ENCODE data around the gene RDX. TPM values are rescaled to one million over a fixed set of nuclear protein-coding genes. Genes with fewer than 3 reads are reported as not detected.

RDX gene
- total and polyA plus RNA-seq, 2 donors (not counting 1 experiment from before 2014, with no cell fraction given), result 4.4 to 34.8 TPM

DNA sequence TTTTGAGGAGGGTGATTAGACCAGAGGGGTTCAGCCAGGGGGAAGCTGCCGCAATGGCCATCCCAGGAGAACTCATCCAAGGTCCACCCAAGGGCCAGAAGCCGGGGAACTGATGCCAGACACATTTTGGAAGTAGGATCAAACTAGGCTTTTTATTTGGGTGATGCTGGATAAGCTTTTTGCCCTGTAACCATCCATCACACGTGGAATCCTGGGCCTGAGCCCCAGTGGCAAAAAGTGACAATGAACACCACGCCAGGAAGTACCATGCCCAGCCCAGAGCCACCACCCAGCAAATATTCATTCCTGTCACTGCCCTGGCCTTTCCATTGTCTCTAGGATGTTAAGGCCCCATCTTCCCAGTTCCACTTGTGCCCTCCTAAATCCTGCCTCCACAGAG lies 117.3 kb downstream of the RDX start:
- peaks cover 21% of the 10 kb centered on the region for H3K27me3 Mint-ChIP-seq

DNA sequence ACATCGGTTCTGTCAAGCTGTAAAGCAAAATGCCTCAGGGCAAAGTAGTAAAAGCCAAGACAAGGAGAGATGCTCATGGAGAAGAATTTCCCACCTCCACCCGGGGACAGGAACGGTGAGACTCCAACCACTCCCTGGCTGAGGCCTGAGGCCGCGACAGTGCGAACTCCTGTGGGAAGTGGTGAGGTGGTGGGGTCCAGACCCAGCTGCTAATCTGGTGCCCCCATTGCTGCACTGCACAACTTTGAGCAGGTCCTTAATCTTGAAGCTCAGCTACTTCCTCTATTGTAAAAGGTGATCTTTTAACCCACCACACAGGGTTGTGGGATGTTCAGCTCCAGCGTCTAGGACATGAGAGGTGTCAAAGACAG lies 119.3 kb downstream of the RDX start:
- H3K9ac ChIP-seq (ENCODE audit: low read length), result no peak overlapping the region
- no peak for DNase-seq
- Mint-ChIP-seq H3K27me3 (peaks cover 22% of the 10 kb centered on the region), H3K9me3 (ENCODE audit: insufficient read depth) (no peaks in the 10 kb centered on the region), H3K4me1 (peaks cover 4% of the 10 kb centered on the region), H3K27ac (no peak overlapping the region), H3K4me3 (no peak overlapping the region)
- H3K36me3 ChIP-seq (replicated peaks in 1 of 2; ENCODE audit: control extremely low read depth in 1 of 2, control insufficient read depth in 1 of 2, extremely low read depth in 1 of 2, insufficient read depth in 2 of 2, low read length in 1 of 2), result no peaks in the 10 kb centered on the region
- no peaks in the 10 kb centered on the region for H3K9me3 ChIP-seq (ENCODE audit: control extremely low read depth in 1 of 3, control insufficient read depth in 2 of 3, insufficient read depth in 1 of 3, low read length in 2 of 3)
- H2AFZ ChIP-seq (ENCODE audit: insufficient read depth, low read depth, low read length, poor library complexity, severe bottlenecking), result no peak overlapping the region
- H3K4me3 ChIP-seq (ENCODE audit: control extremely low read depth in 1 of 5, extremely low read depth in 1 of 5, insufficient read depth in 1 of 5, low read depth in 2 of 5, low read length in 4 of 5), result no peak overlapping the region
- intact Hi-C loops (cut with micrococcal nuclease), result no loop called here
- no peak for TF ChIP-seq EZH2 (IDR thresholded peaks at IDR 0.05; ENCODE audit: borderline replicate concordance, insufficient read depth, low read depth, low read length, poor library complexity, severe bottlenecking)
- TF ChIP-seq, protein P1, sequence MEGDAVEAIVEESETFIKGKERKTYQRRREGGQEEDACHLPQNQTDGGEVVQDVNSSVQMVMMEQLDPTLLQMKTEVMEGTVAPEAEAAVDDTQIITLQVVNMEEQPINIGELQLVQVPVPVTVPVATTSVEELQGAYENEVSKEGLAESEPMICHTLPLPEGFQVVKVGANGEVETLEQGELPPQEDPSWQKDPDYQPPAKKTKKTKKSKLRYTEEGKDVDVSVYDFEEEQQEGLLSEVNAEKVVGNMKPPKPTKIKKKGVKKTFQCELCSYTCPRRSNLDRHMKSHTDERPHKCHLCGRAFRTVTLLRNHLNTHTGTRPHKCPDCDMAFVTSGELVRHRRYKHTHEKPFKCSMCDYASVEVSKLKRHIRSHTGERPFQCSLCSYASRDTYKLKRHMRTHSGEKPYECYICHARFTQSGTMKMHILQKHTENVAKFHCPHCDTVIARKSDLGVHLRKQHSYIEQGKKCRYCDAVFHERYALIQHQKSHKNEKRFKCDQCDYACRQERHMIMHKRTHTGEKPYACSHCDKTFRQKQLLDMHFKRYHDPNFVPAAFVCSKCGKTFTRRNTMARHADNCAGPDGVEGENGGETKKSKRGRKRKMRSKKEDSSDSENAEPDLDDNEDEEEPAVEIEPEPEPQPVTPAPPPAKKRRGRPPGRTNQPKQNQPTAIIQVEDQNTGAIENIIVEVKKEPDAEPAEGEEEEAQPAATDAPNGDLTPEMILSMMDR (IDR thresholded peaks at IDR 0.05), result no peak
- WGBS (ENCODE audit: insufficient coverage), result 75% methylated on average over 4 of the region's 7 CpGs
- H3K4me2 ChIP-seq (replicated peaks; ENCODE audit: low read depth, low read length, poor library complexity, severe bottlenecking), result no peak overlapping the region
- H3K4me1 ChIP-seq (ENCODE audit: control insufficient read depth in 2 of 2, insufficient read depth in 2 of 2, low read length in 2 of 2), result peaks cover 4 to 6% of the 10 kb centered on the region in 2 donors
- CTCF ChIA-PET, result interaction anchor here (1.6 kb wide), 1 partner anchor 11 kb away, joined by 5 read pairs; no protein-coding TSS in a partner anchor
- no peak for ATAC-seq (ENCODE audit: low read depth)
- POLR2A ChIA-PET, result no interaction called here
- H3K79me2 ChIP-seq (ENCODE audit: control insufficient read depth, insufficient read depth, low read length), result no peaks in the 10 kb centered on the region
- peaks cover 0 to 7% (median 4%) of the 10 kb centered on the region in 4 experiments for H3K27me3 ChIP-seq (replicated peaks in 1 of 4; ENCODE audit: control extremely low read depth in 1 of 4, control insufficient read depth in 3 of 4, insufficient read depth in 4 of 4, low read length in 3 of 4)
- H3K27ac ChIP-seq (ENCODE audit: low read length in 2 of 2), result no peak overlapping the region
- no peaks in the 10 kb centered on the region for H4K20me1 ChIP-seq (ENCODE audit: control insufficient read depth, insufficient read depth, low read length, poor library complexity, severe bottlenecking)

More for the DNA sequence above, 117.3 kb downstream of the RDX start:
- CTCF ChIA-PET, result no interaction called here
- no peaks in the 10 kb centered on the region for H3K79me2 ChIP-seq (ENCODE audit: control insufficient read depth, insufficient read depth, low read length)
- ATAC-seq (ENCODE audit: low read depth) (no peak), DNase-seq (no peak)
- Mint-ChIP-seq H3K27ac (no peak overlapping the region), H3K4me3 (no peak overlapping the region), H3K4me1 (peaks cover 2% of the 10 kb centered on the region), H3K9me3 (ENCODE audit: insufficient read depth) (no peaks in the 10 kb centered on the region)
- H2AFZ ChIP-seq (ENCODE audit: insufficient read depth, low read depth, low read length, poor library complexity, severe bottlenecking), result no peak overlapping the region
- H3K4me1 ChIP-seq (ENCODE audit: control insufficient read depth in 2 of 2, insufficient read depth in 2 of 2, low read length in 2 of 2), result peaks cover 2 to 4% of the 10 kb centered on the region in 2 donors
- no peak overlapping the region for H3K4me2 ChIP-seq (replicated peaks; ENCODE audit: low read depth, low read length, poor library complexity, severe bottlenecking)
- H3K9ac ChIP-seq (ENCODE audit: low read length), result no peak overlapping the region
- TF ChIP-seq EZH2 (IDR thresholded peaks at IDR 0.05; ENCODE audit: borderline replicate concordance, insufficient read depth, low read depth, low read length, poor library complexity, severe bottlenecking), result no peak
- TF ChIP-seq, protein P1 (IDR thresholded peaks at IDR 0.05), result no peak
- POLR2A ChIA-PET, result no interaction called here
- 95% methylated on average over 4 of the region's 4 CpGs for WGBS (ENCODE audit: insufficient coverage)
- intact Hi-C loops (cut with micrococcal nuclease), result no loop called here
- H3K27me3 ChIP-seq (replicated peaks in 1 of 4; ENCODE audit: control extremely low read depth in 1 of 4, control insufficient read depth in 3 of 4, insufficient read depth in 4 of 4, low read length in 3 of 4), result peaks cover 0 to 2% (median 0%) of the 10 kb centered on the region in 4 experiments
- no peaks in the 10 kb centered on the region for H3K36me3 ChIP-seq (replicated peaks in 1 of 2; ENCODE audit: control extremely low read depth in 1 of 2, control insufficient read depth in 1 of 2, extremely low read depth in 1 of 2, insufficient read depth in 2 of 2, low read length in 1 of 2)
- H3K27ac ChIP-seq (ENCODE audit: low read length in 2 of 2), result no peak overlapping the region
- no peaks in the 10 kb centered on the region for H3K9me3 ChIP-seq (ENCODE audit: control extremely low read depth in 1 of 3, control insufficient read depth in 2 of 3, insufficient read depth in 1 of 3, low read length in 2 of 3)
- H4K20me1 ChIP-seq (ENCODE audit: control insufficient read depth, insufficient read depth, low read length, poor library complexity, severe bottlenecking), result no peaks in the 10 kb centered on the region
- H3K4me3 ChIP-seq (ENCODE audit: control extremely low read depth in 1 of 5, extremely low read depth in 1 of 5, insufficient read depth in 1 of 5, low read depth in 2 of 5, low read length in 4 of 5), result no peak overlapping the region
